ACC112 (cell line): ENCODE results near the gene LMLN.

ENCODE experiments used
- H2AFZ ChIP-seq: fragments of 200-600 bp; sonication (generic); one replicate; pipeline ENCODE4 v1.6.0; 2017; ENCODE audit warnings: antibody characterized with exemption, low read length; ENCODE audit not compliant: unreplicated experiment
- H3K27ac ChIP-seq: fragments of 200-600 bp; sonication (generic); 2 replicates; pipeline ENCODE4 v1.5.1; 2014; ENCODE audit warnings: low read depth, mild to moderate bottlenecking, antibody characterized with exemption, low read length, moderate library complexity
- H3K27me3 ChIP-seq: fragments of 200-600 bp; sonication (generic); 2 replicates; pipeline ENCODE4 v1.6.1; 2014; ENCODE audit warnings: mild to moderate bottlenecking, antibody characterized with exemption, low read length, moderate library complexity, mixed read lengths; ENCODE audit not compliant: insufficient read depth
- H3K36me3 ChIP-seq: fragments of 200-600 bp; sonication (generic); 2 replicates; pipeline ENCODE4 v1.6.1; 2016; ENCODE audit warnings: mild to moderate bottlenecking, antibody characterized with exemption, low read length, moderate library complexity, mixed read lengths; ENCODE audit not compliant: insufficient read depth
- H3K4me1 ChIP-seq: fragments of 200-600 bp; sonication (generic); one replicate; pipeline ENCODE4 v1.6.1; 2016; ENCODE audit warnings: low read length, mixed read lengths; ENCODE audit not compliant: insufficient read depth, unreplicated experiment, control insufficient read depth
- H3K4me3 ChIP-seq: fragments of 200-600 bp; sonication (generic); 2 replicates; pipeline ENCODE4 v1.5.1; 2014; ENCODE audit warnings: mild to moderate bottlenecking, low read depth, low read length
- H3K79me2 ChIP-seq: fragments of 200-600 bp; sonication (generic); one replicate; pipeline ENCODE4 v1.6.0; 2016; ENCODE audit warnings: low read length; ENCODE audit not compliant: control insufficient read depth, unreplicated experiment, insufficient read depth

LMLN gene

GRCh38 chr3:197983076-197983475 lies 23.1 kb downstream of the LMLN start:
- no peaks in the 10 kb centered on the region for H3K27me3 ChIP-seq
- H3K4me1 ChIP-seq: no peaks in the 10 kb centered on the region
- H3K36me3 ChIP-seq: no peaks in the 10 kb centered on the region
- H3K27ac ChIP-seq: no peak overlapping the region
- H3K4me3 ChIP-seq: no peak overlapping the region
- no peaks in the 10 kb centered on the region for H3K79me2 ChIP-seq
- no peak overlapping the region for H2AFZ ChIP-seq

GRCh38 chr3:197989651-197990050 lies 29.6 kb downstream of the LMLN start:
- Histone ChIP-seq H2AFZ (no peak overlapping the region), H3K27ac (no peak overlapping the region), H3K79me2 (no peaks in the 10 kb centered on the region)

DNA sequence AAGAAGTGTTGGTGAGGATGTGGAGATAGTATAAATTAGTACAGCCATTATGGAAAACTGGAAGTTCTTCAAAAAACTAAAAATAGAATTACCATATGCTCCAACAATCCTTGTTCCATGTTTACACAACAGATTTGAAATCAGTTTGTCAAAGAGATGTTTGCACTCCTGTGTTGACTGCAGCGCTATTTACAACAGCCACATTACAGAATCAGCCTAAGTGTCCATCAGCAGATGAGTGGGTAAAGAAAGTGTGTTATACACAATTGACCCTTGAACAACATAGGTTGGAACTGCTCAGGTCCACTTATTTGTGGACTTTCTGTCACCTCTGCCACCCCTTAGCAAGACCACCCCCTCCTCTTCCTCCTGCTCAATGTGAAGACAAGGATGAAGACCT lies 34.7 kb downstream of the LMLN start:
- Histone ChIP-seq H3K4me3 (no peak overlapping the region), H3K36me3 (no peaks in the 10 kb centered on the region), H3K4me1 (no peaks in the 10 kb centered on the region), H3K27ac (no peak overlapping the region), H3K27me3 (no peaks in the 10 kb centered on the region), H3K79me2 (no peaks in the 10 kb centered on the region), H2AFZ (no peak overlapping the region)

More at GRCh38 chr3:197989651-197990050, 29.6 kb downstream of the LMLN start:
- Histone ChIP-seq H3K4me1 (no peaks in the 10 kb centered on the region), H3K36me3 (no peaks in the 10 kb centered on the region), H3K27me3 (no peaks in the 10 kb centered on the region), H3K4me3 (no peak overlapping the region)

DNA sequence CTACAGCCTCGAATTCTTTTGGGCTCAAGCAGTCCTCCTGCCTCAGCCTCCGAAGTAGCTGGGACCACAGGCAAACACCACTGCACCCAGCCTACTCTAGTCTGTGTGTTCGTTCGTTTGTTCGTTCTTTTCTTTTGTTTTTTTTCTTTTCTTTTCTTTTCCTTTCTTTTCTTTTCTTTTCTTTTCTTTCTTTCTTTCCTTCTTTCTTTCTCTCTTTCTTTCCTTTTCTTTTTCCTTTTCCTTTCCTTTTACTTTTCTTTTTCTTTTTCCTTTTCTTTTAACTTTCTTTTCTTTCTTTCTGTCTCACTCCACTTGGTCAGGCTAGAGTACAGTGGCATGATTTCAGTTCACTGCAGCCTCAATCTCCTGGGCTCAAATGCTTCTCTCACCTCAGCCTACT lies 36.8 kb downstream of the LMLN start:
- H2AFZ ChIP-seq: no peak overlapping the region
- H3K4me3 ChIP-seq: no peak overlapping the region
- H3K79me2 ChIP-seq: no peaks in the 10 kb centered on the region
- no peaks in the 10 kb centered on the region for H3K4me1 ChIP-seq
- no peaks in the 10 kb centered on the region for H3K36me3 ChIP-seq
- H3K27me3 ChIP-seq: no peaks in the 10 kb centered on the region
- H3K27ac ChIP-seq: no peak overlapping the region

- no peaks in the 10 kb centered on the region for H3K36me3 ChIP-seq
- no peaks in the 10 kb centered on the region for H3K4me1 ChIP-seq
- no peaks in the 10 kb centered on the region for H3K27me3 ChIP-seq
- no peaks in the 10 kb centered on the region for H3K79me2 ChIP-seq
- H3K27ac ChIP-seq: no peak overlapping the region
- no peak overlapping the region for H2AFZ ChIP-seq
- H3K4me3 ChIP-seq: no peak overlapping the region
Measured at GRCh38 chr3:197997936-197998335, 37.9 kb downstream of the LMLN start.

GRCh38 chr3:198017090-198017489 lies 57.1 kb downstream of the LMLN start:
- Histone ChIP-seq H3K4me3 (no peak overlapping the region), H3K79me2 (no peaks in the 10 kb centered on the region), H3K36me3 (no peaks in the 10 kb centered on the region), H3K27ac (no peak overlapping the region), H2AFZ (no peak overlapping the region), H3K27me3 (no peaks in the 10 kb centered on the region), H3K4me1 (no peaks in the 10 kb centered on the region)

DNA sequence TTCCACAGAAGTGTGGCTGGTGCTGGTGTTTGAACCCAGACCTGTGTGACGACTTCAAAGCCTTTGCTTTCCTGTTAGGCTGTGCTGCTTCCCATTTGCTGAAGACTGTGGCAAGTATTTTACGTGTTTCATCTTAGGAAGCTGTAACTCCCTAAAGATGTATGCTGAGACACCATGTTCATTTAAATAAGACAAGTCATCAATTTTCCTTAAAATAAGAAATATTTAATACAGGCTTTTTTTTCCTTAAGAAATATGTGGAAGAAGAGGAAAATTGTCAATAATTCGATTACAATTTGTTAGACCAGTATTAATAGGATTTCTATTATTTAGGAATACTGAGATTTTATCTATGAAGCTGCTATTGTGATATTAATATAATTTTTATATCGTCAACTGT lies 58.4 kb downstream of the LMLN start:
- H3K79me2 ChIP-seq: no peaks in the 10 kb centered on the region

GRCh38 chr3:198019115-198019514 lies 59.1 kb downstream of the LMLN start:
- Histone ChIP-seq H3K4me3 (no peak overlapping the region), H2AFZ (no peak overlapping the region), H3K27ac (no peak overlapping the region), H3K36me3 (no peaks in the 10 kb centered on the region), H3K4me1 (no peaks in the 10 kb centered on the region), H3K79me2 (no peaks in the 10 kb centered on the region), H3K27me3 (no peaks in the 10 kb centered on the region)

More for the DNA sequence above, 58.4 kb downstream of the LMLN start:
- Histone ChIP-seq H3K4me3 (no peak overlapping the region), H3K27ac (no peak overlapping the region), H3K27me3 (no peaks in the 10 kb centered on the region), H3K36me3 (no peaks in the 10 kb centered on the region), H3K4me1 (no peaks in the 10 kb centered on the region), H2AFZ (no peak overlapping the region)

DNA sequence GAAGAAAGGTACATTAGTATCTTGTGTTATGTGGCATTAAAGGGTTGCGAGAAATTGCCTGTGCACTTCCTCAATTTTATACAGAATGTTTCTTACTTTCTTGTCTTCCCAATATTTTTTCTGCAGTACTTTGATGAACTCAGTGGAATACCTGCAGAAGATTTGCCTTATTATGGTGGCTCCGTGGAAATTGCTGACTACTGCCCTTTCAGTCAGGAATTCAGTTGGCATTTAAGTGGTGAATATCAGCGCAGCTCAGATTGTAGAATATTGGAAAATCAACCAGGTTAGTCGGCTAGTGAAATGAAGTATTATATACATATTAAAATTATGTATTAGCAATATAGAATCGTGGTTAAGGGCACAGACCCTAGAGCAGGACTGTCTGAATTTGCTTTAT lies 61.3 kb downstream of the LMLN start:
- Histone ChIP-seq H3K79me2 (no peaks in the 10 kb centered on the region), H3K27me3 (no peaks in the 10 kb centered on the region), H3K36me3 (no peaks in the 10 kb centered on the region), H2AFZ (no peak overlapping the region), H3K4me3 (no peak overlapping the region), H3K4me1 (no peaks in the 10 kb centered on the region), H3K27ac (no peak overlapping the region)

GRCh38 chr3:198022604-198023003 lies 62.6 kb downstream of the LMLN start:
- Histone ChIP-seq H3K36me3 (no peaks in the 10 kb centered on the region), H3K4me3 (no peak overlapping the region)

GRCh38 chr3:198025644-198026043 lies 65.6 kb downstream of the LMLN start:
- H3K36me3 ChIP-seq: no peaks in the 10 kb centered on the region
- H2AFZ ChIP-seq: no peak overlapping the region
- no peaks in the 10 kb centered on the region for H3K79me2 ChIP-seq
- H3K27me3 ChIP-seq: no peaks in the 10 kb centered on the region
- no peak overlapping the region for H3K27ac ChIP-seq
- H3K4me3 ChIP-seq: no peak overlapping the region
- H3K4me1 ChIP-seq: peaks cover 6% of the 10 kb centered on the region

More at GRCh38 chr3:198022604-198023003, 62.6 kb downstream of the LMLN start:
- no peak overlapping the region for H3K27ac ChIP-seq
- H3K27me3 ChIP-seq: no peaks in the 10 kb centered on the region
- no peaks in the 10 kb centered on the region for H3K79me2 ChIP-seq
- no peak overlapping the region for H2AFZ ChIP-seq
- no peaks in the 10 kb centered on the region for H3K4me1 ChIP-seq
